WTC11 (cell line): ENCODE measurements around the gene HAGHL.

ENCODE experiments used
- ATF1 ChIP-seq: sonication (generic); formaldehyde crosslinking; IDR thresholded peaks from 2 replicates; pipeline ENCODE4 v1.8.1; 2023; ENCODE audit warnings: mild to moderate bottlenecking, moderate library complexity, missing genetic modification reagents
- CTCF ChIP-seq: fragments of 200-600 bp; IDR thresholded peaks from 2 replicates; pipeline ENCODE4 v1.8.0; 2022; ENCODE audit warnings: antibody characterized with exemption
- E2F5 ChIP-seq: sonication (generic); formaldehyde crosslinking; IDR thresholded peaks from 2 replicates; pipeline ENCODE4 v1.8.1; 2022; ENCODE audit warnings: mild to moderate bottlenecking, moderate library complexity, missing genetic modification reagents
- ETV6 ChIP-seq: sonication (generic); formaldehyde crosslinking; IDR thresholded peaks from 2 replicates; pipeline ENCODE4 v1.8.1; 2022; ENCODE audit warnings: mild to moderate bottlenecking, missing genetic modification reagents
- GABPB1 ChIP-seq: sonication (generic); formaldehyde crosslinking; IDR thresholded peaks from 2 replicates; pipeline ENCODE4 v1.8.1; 2023; ENCODE audit warnings: mild to moderate bottlenecking, missing genetic modification reagents
- NR1H2 ChIP-seq: sonication (generic); formaldehyde crosslinking; IDR thresholded peaks from 2 replicates; pipeline ENCODE4 v1.9.0; 2021; ENCODE audit warnings: mild to moderate bottlenecking, moderate library complexity, missing genetic modification reagents
- SMAD3 ChIP-seq: sonication (generic); formaldehyde crosslinking; IDR thresholded peaks from 2 replicates; pipeline ENCODE4 v1.8.0; 2022; ENCODE audit warnings: missing genetic modification reagents, mild to moderate bottlenecking, borderline replicate concordance
- SP1 ChIP-seq: sonication (generic); formaldehyde crosslinking; conservative IDR thresholded peaks from 2 replicates; pipeline ENCODE4 v1.8.1; 2022; ENCODE audit warnings: missing genetic modification reagents
- TCF7 ChIP-seq: sonication (generic); formaldehyde crosslinking; IDR thresholded peaks from 2 replicates; pipeline ENCODE4 v1.8.0; 2022; ENCODE audit warnings: mild to moderate bottlenecking, low read depth, missing genetic modification reagents, moderate library complexity
- ZBTB43 ChIP-seq: sonication (generic); formaldehyde crosslinking; IDR thresholded peaks from 2 replicates; pipeline ENCODE4 v1.8.1; 2023; ENCODE audit warnings: mild to moderate bottlenecking, missing genetic modification reagents
- TF ChIP-seq, protein P1 (sequence below): sonication (generic); formaldehyde crosslinking; IDR thresholded peaks from 2 replicates; pipeline ENCODE4 v1.8.0; 2023; ENCODE audit warnings: missing genetic modification reagents

GRCh38 chr16:763369-764183 lies 36.7 kb downstream of the HAGHL start:
- TF ChIP-seq, protein P1, sequence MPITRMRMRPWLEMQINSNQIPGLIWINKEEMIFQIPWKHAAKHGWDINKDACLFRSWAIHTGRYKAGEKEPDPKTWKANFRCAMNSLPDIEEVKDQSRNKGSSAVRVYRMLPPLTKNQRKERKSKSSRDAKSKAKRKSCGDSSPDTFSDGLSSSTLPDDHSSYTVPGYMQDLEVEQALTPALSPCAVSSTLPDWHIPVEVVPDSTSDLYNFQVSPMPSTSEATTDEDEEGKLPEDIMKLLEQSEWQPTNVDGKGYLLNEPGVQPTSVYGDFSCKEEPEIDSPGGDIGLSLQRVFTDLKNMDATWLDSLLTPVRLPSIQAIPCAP = no peak
- TF ChIP-seq ETV6 = no peak
- no peak for TF ChIP-seq E2F5 (CRISPR knock-in tag)
- no peak for TF ChIP-seq SP1
- TF ChIP-seq CTCF = no peak
- no peak for TF ChIP-seq ATF1 (CRISPR knock-in tag)
- TF ChIP-seq NR1H2 (CRISPR knock-in tag) = no peak
- TF ChIP-seq SMAD3 = no peak
- TF ChIP-seq GABPB1 (CRISPR knock-in tag) = no peak
- TF ChIP-seq TCF7 (CRISPR knock-in tag) = no peak
- no peak for TF ChIP-seq ZBTB43 (CRISPR knock-in tag)
